SKM-1 (cell line): Measurements from ENCODE around the gene IGF1R.

ENCODE experiments used
- DNase-seq: peaks from one replicate; lab custom pipeline; 2025; ENCODE audit not compliant: unreplicated experiment; lab: John Stamatoyannopoulos, UW

Gene IGF1R

DNA sequence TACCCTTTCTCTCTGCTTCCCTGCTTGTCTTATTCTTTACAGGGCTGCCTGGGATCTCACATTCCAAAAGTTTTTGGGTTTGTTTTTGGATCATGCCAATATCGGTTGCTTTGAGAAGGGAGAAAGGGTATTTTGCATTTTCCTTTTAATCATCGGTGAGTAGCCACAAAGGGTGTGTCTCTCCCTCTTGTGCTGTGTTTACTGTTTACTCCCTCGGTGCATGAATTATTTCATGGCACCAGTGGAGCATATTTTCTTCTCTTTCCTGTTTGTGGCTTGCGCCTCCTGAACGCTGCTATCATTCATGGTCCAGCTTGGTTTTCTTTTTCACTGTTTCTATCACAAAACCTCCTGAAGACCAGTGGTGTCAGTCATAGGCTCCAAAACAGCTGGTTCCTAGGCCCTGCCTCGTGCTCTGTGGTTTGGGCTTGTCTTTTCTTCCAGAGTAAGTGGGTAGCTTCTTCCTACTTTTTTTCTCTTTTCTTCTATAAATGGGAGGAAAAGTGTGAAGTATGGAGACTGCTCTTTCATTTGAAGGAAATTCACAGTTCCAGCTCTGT lies 54.9 kb downstream of the IGF1R start:
- no peak for DNase-seq

DNA sequence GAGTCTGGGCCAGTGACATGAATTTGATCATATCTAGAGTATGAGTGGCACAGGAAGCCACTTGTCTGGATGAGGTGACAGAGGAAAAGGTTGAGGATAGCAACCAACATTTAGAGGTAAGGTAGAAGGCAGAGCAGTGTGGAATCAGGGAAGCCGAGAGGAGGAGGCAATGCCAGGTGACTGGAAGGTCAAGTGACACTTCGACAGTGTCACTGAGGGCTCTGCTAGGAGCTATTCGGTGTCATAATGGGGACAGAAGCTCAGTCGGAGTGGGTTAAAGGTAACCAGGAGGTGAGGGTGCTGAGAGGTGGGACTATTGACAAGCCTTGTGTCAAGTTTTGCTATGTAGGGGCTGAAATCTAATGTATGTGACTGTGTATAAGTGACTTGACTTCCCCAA lies 56.7 kb downstream of the IGF1R start:
- no peak for DNase-seq

DNA sequence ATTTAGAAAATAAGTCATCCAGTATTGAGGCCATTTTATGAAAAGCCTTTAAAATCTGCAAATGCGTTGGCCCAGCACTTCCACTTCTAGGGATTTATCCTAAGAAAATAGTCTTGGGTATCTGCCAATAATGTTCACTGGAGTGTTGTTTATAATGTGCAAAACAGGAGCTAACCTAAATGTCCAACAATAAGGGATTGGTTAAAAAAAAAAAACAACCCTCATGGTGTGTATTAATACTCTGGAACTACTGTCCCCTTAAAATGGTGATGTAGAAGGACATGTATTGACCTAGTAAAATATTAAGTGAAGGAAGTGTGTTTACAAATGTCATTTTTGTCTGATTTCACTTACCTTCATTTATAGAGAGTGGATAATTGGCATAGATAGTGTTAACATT lies 58.0 kb downstream of the IGF1R start:
- DNase-seq, result no peak

DNA sequence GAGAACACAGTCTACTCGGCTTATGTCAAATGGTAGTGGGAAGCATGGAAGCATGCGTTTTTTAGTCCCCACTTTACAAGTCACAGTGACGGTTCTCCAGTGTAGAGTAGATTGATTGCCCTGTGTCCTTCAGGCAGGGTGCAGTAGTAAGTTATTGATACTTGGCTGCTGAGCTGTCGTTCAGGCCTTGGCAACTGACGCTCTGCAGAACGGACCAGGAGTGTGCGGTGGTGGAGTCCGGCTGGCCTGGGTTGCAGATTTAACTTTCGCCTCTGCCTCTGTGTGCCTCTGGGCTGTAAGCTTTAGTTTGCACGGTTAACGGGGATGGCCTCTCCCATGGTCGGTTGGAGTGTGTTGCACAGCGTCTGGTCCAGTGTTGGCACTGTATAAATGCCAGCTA lies 58.6 kb downstream of the IGF1R start:
- DNase-seq, result no peak

DNA sequence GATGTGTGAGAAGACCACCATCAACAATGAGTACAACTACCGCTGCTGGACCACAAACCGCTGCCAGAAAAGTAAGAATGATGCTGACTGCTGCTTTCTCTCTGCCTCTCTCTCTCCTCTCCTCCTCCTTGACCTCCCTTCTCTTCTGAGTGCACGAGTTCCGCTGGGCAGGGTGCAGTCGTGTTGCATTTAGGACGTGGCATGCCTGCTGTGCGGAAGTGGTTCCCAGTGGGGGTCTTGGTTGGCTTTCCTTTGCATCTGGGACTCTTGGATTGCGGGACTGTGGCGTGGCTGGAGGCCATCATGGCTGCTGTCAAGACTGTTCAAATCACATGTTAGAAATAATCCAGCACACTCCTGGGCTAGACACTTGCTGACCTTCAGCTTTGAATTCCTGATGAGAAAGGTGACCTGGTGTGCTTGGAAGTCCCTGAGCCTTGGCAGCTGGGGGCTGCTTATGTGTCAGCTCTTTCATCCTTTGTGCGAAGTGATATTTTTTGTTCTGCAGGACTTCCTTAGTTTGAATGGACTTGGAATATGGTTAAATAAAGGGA lies 59.8 kb downstream of the IGF1R start:
- DNase-seq, result no peak

DNA sequence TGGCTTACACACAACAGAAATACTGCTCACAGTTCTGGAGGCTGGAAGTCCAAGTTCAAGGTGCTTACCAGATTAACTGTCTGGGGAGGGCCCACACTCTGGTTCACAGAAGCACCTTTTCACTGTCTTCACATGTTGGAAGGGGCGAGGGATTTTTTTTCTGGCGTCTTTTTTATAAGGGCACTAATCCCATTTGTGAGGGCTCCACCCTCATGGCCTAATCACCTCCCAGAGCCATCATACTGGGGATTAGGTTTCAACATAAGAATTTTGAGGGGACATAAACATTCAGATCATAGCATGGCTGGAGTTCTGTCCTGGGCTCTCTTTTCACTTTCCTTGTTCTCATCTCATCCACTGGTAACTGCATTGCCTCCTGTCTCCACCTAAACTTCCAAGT lies 63.5 kb downstream of the IGF1R start:
- no peak for DNase-seq

DNA sequence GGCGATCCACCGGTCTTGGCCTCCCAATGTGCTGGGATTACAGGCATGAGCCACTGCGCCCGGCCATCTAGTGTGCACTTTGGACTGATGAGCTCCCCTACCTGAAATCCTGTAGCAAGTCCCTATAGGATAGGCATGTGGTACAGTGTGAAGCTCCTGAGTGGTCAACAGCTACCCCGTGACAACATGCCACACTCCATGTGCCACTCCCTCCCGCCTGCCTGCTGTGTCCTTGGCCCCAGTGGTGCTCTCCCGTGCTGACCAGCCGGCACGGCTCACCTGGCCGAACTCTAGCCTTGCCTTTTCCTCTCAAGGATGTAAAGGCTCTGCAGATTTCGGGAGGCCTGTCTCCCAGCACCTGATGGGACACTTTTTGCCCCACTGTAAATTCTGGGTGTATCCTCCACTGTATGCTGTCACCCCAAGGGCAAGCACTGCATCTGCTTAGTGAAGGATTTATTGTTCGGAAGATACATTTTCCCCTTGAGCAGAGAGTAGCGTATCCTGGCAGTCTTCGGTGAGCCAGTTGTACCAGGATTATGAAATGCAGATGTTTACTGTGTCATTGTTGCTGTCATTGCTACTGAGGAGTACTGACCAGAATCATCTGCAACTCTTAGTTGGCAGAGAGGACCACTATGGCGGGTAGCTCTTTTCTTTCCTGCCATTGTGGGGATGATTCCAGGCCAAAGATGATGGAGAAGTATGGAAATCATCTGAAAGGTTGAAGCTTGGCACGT lies 64.7 kb downstream of the IGF1R start:
- DNase-seq, result no peak

DNA sequence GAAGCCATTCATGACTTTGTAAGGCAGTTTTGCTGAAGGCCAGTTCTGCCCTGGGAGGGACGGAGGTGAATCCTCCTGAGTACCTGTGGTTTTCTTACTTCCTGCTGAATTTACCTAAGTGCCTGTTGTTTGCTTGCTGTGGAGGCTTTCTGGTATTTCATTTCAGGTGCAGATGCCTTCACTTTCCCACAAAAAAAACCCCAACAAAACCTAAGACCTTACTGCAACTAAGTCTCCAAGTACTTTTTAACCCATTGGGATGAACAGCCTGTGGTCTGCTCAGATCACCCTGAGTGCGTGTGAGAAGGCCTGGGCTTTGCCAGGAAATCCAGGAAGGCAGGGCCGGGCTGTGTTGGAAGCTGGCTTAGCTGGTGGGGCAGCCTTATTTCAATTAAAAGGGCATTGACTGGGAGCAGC lies 65.3 kb downstream of the IGF1R start:
- no peak for DNase-seq

DNA sequence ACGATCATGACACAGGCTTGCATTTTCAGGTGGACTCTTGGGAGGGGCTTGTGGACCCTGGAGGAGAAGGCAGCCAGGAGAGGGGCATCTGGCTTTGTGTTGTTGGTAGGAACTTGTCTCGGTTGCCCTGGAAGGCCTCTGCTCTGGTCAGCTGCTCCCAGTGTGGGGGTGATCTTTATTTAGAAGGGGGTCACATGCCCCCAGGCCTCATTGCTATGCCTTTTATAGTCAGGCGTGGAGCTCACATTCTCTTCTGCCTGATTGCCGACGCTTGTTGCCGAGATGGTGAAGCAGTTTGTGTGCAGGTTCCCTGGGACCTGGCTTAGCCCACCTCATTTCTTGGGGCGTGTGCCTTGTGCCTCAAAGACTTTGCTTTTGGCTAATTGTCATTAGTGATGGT lies 66.6 kb downstream of the IGF1R start:
- DNase-seq, result no peak

DNA sequence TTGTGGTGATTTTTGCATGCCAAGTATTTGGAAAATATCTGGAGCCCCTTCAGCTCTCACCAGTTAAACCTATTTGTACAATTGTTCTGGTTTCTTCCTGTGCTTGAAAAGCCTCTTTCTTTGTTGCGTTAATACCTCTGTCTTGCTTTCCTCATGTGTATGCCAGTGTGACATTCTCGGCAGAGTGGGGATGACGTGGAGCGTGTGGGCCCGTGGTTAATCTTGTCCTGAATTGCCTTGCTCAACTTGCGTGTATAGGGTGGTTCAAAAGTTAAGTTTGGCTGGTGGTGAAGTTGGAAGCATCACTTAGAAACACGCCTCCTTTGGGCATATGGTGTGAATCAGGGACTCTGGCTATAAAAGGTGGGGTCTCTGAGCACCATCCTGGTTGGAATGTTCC lies 67.1 kb downstream of the IGF1R start:
- no peak for DNase-seq

DNA sequence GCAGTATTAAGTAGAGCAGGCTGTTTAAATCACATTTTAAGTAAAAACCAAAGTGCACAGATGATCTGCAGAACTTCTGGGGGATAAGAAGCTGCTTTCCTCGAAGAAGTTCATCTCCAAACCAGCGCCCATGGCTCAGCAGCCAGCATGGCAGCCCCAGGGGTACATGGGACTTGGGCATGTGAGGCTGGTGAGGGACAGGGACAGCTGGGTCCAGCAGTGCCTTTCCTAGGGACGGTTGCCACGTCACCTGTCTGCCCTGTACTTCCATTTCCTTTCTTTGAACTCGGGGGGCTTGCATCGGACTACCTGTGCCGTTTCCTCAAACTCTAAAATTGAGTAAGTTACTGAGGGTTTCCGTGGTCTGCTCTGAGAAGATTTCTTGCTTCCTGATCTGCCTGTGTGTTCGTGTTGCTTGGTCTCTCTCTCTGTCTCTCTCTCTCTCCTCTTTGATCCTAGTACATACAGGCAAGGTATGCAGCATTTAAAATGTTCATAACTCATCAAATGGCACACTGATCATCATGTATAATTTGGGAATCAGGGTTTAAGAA lies 67.6 kb downstream of the IGF1R start:
- no peak for DNase-seq

DNA sequence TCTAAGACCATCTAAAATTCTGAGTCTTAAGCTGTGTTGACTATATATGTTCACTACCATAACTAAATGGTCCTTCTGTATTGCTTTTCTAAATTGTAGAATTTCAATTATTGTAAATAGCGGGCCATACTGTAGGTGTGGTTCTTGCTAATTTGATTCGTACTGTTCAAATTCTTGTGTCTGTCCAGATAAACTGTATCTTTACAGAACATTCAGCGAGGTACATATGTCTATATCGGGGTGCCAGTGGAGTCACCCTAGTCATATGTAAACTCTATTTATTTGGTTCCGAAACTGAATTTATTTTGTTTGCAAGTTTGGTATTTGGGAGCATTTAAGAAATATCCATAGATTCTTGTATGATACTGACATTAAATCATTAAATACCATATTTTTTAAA lies 69.0 kb downstream of the IGF1R start:
- DNase-seq, result no peak

DNA sequence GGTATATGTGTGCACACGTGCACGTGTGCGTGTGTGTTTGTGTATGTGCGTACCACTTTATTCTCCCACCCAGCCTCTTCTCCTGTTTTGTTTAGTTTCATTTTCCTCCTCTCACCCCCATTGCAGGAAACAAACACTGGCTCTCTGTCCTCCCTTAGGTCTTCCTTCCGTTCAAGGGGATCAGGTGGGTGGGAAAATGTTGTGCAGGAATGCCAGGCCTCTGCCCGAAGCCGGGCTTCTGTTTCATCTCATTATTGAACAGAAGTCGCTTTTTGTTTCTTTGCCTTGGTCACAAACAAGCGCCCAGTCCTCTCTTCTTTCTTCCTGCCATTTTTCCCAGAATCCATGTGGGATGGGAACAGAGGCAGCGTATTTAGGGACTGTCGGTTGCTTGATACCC lies 69.6 kb downstream of the IGF1R start:
- DNase-seq, result no peak

DNA sequence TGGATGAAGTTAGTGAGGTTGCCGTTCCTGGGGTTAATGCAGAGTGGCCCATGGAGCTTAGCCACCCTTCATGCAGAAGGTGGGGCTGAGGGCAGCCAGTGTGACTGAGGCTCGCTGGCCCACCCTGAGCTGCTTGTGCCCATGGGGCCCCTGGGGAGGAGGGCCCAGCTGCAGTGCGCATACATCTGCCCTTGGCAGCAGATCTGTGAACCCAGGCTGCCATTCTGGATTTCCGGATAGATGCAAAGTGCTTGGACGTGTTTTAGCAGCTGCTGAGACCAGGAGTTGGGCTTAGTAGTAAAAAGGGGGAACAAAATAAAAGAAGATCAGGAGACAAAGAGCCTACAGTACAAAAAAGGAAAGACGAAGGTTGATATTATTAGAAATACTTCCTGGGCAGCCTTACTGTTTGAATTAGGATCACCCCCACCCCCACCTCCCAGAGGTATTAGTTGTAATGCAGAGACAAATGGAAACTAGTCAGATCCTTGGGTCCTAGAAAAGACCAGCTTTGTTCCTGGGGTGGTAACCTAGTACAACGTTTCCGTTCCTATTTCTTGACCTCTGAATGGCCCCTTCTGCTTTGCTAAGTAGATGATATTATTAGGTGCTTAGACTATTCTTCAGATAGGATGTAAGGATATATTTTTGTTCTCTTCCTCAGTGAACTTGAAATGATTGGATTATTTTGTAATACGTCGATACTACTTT lies 70.2 kb downstream of the IGF1R start:
- DNase-seq, result no peak

DNA sequence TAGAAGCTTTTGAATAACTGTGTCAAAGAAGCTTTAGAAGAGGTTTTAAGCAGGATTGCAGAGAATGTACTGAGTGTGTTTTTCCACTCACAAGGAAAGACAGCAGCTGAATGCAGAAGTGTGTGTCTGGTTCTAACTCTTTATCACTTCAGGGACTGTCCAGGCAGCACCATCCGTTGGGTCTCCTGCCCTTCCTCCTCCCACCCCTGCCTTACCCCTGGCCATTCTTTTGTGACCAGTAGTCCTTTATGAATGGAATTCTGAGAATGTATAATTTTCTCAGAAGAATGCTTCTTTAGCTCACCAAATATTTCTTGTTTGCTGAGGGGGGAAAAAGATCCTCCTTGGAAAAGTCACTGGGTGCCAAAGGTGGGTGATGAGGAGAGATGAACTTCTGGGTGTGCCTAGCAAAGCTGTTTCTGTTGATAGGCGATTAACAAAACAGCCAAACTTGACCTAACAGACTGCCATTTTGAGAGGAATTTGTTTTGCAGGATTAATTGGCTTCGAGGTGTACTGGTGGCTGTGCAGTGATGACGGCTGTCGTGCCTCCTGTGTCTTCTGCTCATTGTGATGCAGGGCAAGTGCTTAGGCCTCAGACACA lies 70.9 kb downstream of the IGF1R start:
- no peak for DNase-seq

DNA sequence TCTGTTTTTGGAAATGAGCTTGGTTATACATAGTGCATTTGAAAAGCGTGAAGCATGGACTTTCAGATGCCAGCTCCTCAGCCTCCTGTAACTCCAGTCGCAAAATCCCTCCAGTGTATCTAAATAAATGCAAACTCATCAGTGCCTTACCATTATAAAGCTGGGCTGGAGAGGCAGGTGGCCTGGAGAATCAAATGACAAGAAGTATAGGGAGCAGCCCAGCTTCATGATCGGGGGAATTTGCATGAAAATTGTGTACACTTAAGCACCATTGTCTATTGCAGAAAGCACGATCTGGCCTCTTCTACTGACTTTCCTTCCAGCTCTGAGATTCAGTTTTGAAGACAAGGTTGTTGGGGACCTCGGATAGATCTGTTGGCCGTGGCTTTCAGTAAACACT lies 71.7 kb downstream of the IGF1R start:
- no peak for DNase-seq

DNA sequence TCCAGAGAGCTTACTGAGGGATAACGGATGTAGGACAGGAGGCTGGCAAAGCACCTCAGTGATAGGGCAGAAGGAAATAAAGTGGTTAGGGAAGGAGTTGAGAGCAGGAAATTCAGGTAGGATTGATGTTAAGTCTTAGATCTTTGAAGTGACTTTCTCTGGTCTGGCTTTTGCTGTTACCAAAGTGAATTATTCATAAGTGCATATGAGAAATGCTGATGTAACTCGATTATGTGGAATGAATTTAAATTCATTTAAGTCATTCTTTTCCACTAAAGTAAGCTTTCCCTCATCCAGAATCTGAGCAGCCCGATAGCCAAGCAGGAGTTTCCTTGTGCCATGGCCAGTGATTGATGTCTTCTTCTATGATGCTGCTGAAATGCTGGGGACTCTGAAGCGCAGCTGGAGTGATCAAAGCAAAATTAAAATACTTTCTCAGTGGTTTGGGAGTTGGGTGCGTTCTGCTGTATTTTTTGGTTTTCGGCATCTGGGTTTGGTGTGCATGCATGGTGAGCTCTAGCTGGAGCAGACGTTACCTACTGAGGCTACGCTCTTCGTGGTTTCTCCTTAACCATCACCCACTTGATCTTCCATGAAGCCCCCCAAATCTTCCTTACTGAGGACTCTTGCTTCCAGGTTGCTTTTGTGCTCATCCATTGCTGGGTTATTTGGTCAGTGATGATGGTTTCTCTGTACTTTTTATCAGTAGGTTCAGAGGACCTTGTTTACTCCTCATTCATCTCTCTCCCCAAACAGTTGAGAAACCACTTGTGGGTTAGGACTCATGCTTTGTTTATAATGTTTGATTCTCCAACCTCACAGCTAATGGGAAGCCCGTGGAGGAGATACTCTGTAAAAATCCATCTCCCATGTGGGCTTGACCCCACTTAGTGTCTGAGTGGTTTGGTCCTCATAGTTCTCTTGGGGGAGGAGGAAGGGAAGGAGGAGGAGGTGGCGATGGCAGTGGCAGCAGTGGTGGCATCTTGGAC lies 72.5 kb downstream of the IGF1R start:
- no peak for DNase-seq

DNA sequence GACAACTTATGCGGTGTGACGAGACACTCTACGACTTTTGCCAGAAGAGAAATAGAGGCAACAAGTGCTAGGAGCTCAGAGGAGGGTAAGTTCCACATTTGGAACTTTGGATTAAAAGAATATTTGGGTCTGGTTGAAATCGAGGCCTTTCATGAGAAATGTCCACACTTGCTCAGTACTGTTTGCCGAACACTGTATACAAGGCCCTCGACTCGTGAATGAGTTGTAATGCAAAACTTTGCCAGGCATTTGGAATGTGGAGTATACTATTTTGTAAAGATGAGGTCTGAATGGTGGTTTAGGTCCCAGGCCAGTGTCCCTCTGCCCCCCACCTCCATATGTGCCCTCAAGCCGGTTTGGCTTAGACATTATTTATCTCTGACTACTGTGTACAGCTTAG lies 73.9 kb downstream of the IGF1R start:
- no peak for DNase-seq

DNA sequence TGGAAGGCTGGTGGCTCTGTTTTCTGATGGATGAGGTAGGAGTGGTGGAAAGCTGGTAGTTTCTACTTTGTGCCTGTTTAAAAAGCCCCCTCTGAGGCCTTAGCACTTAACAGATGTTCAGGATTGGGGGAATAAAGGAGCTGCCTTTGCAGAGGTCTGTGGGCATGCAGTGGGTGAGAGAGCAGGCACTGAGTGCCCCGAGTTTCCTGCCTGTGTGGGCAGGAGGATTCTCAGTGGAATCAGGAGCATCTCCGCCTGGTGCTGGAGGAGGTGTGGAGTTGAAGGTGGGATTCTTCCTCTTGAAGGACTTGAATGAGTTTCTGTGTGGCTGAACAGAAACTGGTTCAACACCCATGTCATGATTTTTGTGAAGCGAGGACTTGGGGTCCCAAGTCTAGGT lies 74.3 kb downstream of the IGF1R start:
- DNase-seq, result no peak

DNA sequence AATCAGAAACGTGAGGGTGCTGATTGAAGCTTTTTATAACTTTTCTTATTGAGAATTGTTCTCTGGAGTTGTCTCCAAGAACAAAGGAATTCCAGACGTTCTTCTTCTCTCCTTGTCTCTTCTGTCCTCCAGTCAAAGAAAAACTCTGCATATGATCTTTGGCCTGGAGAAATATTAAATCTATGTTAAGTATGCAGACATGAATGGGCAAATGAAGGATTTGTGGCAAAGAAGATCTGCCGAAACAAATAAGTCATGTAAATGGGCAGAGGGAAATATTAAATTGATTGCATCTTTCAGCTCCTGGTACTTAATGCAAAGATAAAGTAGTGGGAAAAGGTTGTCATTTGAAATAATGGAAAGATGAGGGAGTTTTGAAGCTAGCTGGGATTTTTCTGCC lies 74.9 kb downstream of the IGF1R start:
- DNase-seq, result no peak
